22Rv1 (cell line): Measurements from ENCODE around the gene TAF5L.

ENCODE experiments used
- CTCF ChIP-seq: fragments of 450-650 bp; IDR thresholded peaks from 2 replicates; pipeline ENCODE4 v1.5.1; 2017; ENCODE audit warnings: mild to moderate bottlenecking
- ZFX ChIP-seq: fragments of 450-650 bp; IDR thresholded peaks from 2 replicates; pipeline ENCODE4 v1.6.1; 2017; ENCODE audit warnings: antibody characterized with exemption, borderline replicate concordance

GRCh38 chr1:229608590-229608989 is 17.3 kb downstream of the TAF5L start:
- TF ChIP-seq CTCF (no peak), ZFX (no peak)
